ENCODE results near the gene BCAS4. TPM values are rescaled to one million over a fixed set of nuclear protein-coding genes. Genes with fewer than 3 reads are reported as not detected.

The BCAS4 gene
- total RNA-seq, 2 donors from 2014 or later = 9.5 to 25.2 TPM

- no peak overlapping the region for H3K27ac Mint-ChIP-seq
- no peaks in the 10 kb centered on the region for H3K9me3 ChIP-seq (ENCODE audit: control insufficient read depth, low read length)
- no peak for DNase-seq
- no peaks in the 10 kb centered on the region for H3K9me3 Mint-ChIP-seq
- no peak overlapping the region for H3K4me3 ChIP-seq (ENCODE audit: low read length)
- H3K4me1 Mint-ChIP-seq = peaks cover 5% of the 10 kb centered on the region
- no peak overlapping the region for H3K9ac ChIP-seq (ENCODE audit: extremely low read depth, low read length, poor library complexity, severe bottlenecking)
- no peaks in the 10 kb centered on the region for H3K27me3 ChIP-seq (ENCODE audit: control insufficient read depth, insufficient read depth, low read length, poor library complexity, severe bottlenecking)
- no peak for TF ChIP-seq CTCF (conservative IDR thresholded peaks at IDR 0.05)
- 88 to 92% methylated on average over 2 to 5 of the region's 5 CpGs for WGBS, 2 experiments (ENCODE audit: insufficient coverage in 1 of 2, insufficient read length in 1 of 2)
- H3K36me3 ChIP-seq (ENCODE audit: control insufficient read depth, insufficient read depth, low read length) = no peaks in the 10 kb centered on the region
- H3K4me1 ChIP-seq (ENCODE audit: control insufficient read depth, insufficient read depth, low read length) = no peaks in the 10 kb centered on the region
- no peak overlapping the region for H3K27ac ChIP-seq (ENCODE audit: low read depth, low read length)
- H3K36me3 Mint-ChIP-seq (ENCODE audit: low read depth) = no peaks in the 10 kb centered on the region
- H3K4me3 Mint-ChIP-seq = no peak overlapping the region
- no peaks in the 10 kb centered on the region for H3K27me3 Mint-ChIP-seq (ENCODE audit: insufficient read depth)
Measured at GRCh38 chr20:50806126-50806768, 11.4 kb downstream of the BCAS4 start.

GRCh38 chr20:50810063-50810462 lies 15.2 kb downstream of the BCAS4 start:
- peaks cover 2% of the 10 kb centered on the region for H3K4me1 ChIP-seq (ENCODE audit: control insufficient read depth, insufficient read depth, low read length)
- TF ChIP-seq CTCF (conservative IDR thresholded peaks at IDR 0.05) = no peak
- H3K9me3 ChIP-seq (ENCODE audit: control insufficient read depth, low read length) = no peaks in the 10 kb centered on the region
- H3K36me3 ChIP-seq (ENCODE audit: control insufficient read depth, insufficient read depth, low read length) = no peaks in the 10 kb centered on the region
- Mint-ChIP-seq H3K4me3 (no peak overlapping the region), H3K27ac (no peak overlapping the region), H3K27me3 (ENCODE audit: insufficient read depth) (no peaks in the 10 kb centered on the region), H3K4me1 (peaks cover 5% of the 10 kb centered on the region), H3K9me3 (no peaks in the 10 kb centered on the region), H3K36me3 (ENCODE audit: low read depth) (no peaks in the 10 kb centered on the region)
- DNase-seq = no peak
- no peak overlapping the region for H3K4me3 ChIP-seq (ENCODE audit: low read length)
- H3K27me3 ChIP-seq (ENCODE audit: control insufficient read depth, insufficient read depth, low read length, poor library complexity, severe bottlenecking) = no peaks in the 10 kb centered on the region
- WGBS, 2 experiments (ENCODE audit: insufficient coverage in 1 of 2, insufficient read length in 1 of 2) = 90% methylated on average over 4 of the region's 4 CpGs; no CpG with 5 or more reads in 1 of the 2 experiments
- H3K27ac ChIP-seq (ENCODE audit: low read depth, low read length) = no peak overlapping the region
- no peak overlapping the region for H3K9ac ChIP-seq (ENCODE audit: extremely low read depth, low read length, poor library complexity, severe bottlenecking)

GRCh38 chr20:50810842-50811241 lies 16.0 kb downstream of the BCAS4 start:
- no peaks in the 10 kb centered on the region for H3K36me3 Mint-ChIP-seq (ENCODE audit: low read depth)
- no peaks in the 10 kb centered on the region for H3K9me3 ChIP-seq (ENCODE audit: control insufficient read depth, low read length)
- no peak overlapping the region for H3K4me3 ChIP-seq (ENCODE audit: low read length)
- no peaks in the 10 kb centered on the region for H3K27me3 Mint-ChIP-seq (ENCODE audit: insufficient read depth)
- no peak overlapping the region for H3K27ac ChIP-seq (ENCODE audit: low read depth, low read length)
- H3K4me1 Mint-ChIP-seq = peaks cover 11% of the 10 kb centered on the region
- DNase-seq = no peak
- TF ChIP-seq CTCF (conservative IDR thresholded peaks at IDR 0.05) = no peak
- no peak overlapping the region for H3K9ac ChIP-seq (ENCODE audit: extremely low read depth, low read length, poor library complexity, severe bottlenecking)
- no peak overlapping the region for H3K4me3 Mint-ChIP-seq
- peaks cover 3% of the 10 kb centered on the region for H3K4me1 ChIP-seq (ENCODE audit: control insufficient read depth, insufficient read depth, low read length)
- no peak overlapping the region for H3K27ac Mint-ChIP-seq
- H3K27me3 ChIP-seq (ENCODE audit: control insufficient read depth, insufficient read depth, low read length, poor library complexity, severe bottlenecking) = no peaks in the 10 kb centered on the region
- 90 to 94% methylated on average over 2 to 4 of the region's 4 CpGs for WGBS, 2 experiments (ENCODE audit: insufficient coverage in 1 of 2, insufficient read length in 1 of 2)
- H3K36me3 ChIP-seq (ENCODE audit: control insufficient read depth, insufficient read depth, low read length) = no peaks in the 10 kb centered on the region
- no peaks in the 10 kb centered on the region for H3K9me3 Mint-ChIP-seq

Measured in endodermal cell (in vitro differentiated cells).